ENCODE results near the gene RALGAPA1. TPM values are rescaled to one million over a fixed set of nuclear protein-coding genes. Genes with fewer than 3 reads are reported as not detected.

RALGAPA1 gene
- total and polyA plus RNA-seq, 2 donors (not counting 1 experiment from before 2014, with no cell fraction given): 17.3 to 94.0 TPM

DNA sequence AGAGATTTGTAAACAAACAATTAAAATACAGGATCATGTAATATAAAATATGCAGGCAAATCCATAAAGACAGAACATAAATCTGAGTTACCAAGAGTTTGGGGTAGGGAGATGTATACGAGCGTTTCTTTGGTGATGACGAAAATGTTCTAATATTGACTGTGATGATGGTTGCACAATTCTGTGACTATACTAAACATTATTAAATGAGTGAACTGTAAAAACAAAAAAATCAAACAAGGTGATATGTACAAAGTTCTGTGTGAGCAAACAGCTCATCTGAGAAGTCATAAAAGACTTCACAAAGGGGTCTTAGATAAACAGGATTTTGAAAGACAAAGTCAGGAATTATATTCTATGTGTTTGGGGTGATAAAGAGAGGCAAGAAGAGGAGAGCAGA is 147.2 kb downstream of the RALGAPA1 start:
- Histone ChIP-seq H3K9ac (ENCODE audit: low read length) (no peak overlapping the region), H3K36me3 (replicated peaks in 1 of 2; ENCODE audit: control extremely low read depth in 1 of 2, control insufficient read depth in 1 of 2, extremely low read depth in 1 of 2, insufficient read depth in 2 of 2, low read length in 1 of 2) (peaks cover 4 to 21% of the 10 kb centered on the region in 2 experiments), H3K4me2 (replicated peaks; ENCODE audit: low read depth, low read length, poor library complexity, severe bottlenecking) (no peak overlapping the region), H3K9me3 (ENCODE audit: control extremely low read depth in 1 of 3, control insufficient read depth in 2 of 3, insufficient read depth in 1 of 3, low read length in 2 of 3) (no peaks in the 10 kb centered on the region), H2AFZ (ENCODE audit: insufficient read depth, low read depth, low read length, poor library complexity, severe bottlenecking) (no peak overlapping the region), H3K27me3 (replicated peaks in 1 of 4; ENCODE audit: control extremely low read depth in 1 of 4, control insufficient read depth in 3 of 4, insufficient read depth in 4 of 4, low read length in 3 of 4) (no peaks in the 10 kb centered on the region), H3K27ac (ENCODE audit: low read length in 2 of 2) (no peak overlapping the region), H3K4me1 (ENCODE audit: control insufficient read depth in 2 of 2, insufficient read depth in 2 of 2, low read length in 2 of 2) (no peaks in the 10 kb centered on the region), H3K4me3 (ENCODE audit: control extremely low read depth in 1 of 5, extremely low read depth in 1 of 5, insufficient read depth in 1 of 5, low read depth in 2 of 5, low read length in 4 of 5) (no peak overlapping the region), H4K20me1 (ENCODE audit: control insufficient read depth, insufficient read depth, low read length, poor library complexity, severe bottlenecking) (no peaks in the 10 kb centered on the region), H3K79me2 (ENCODE audit: control insufficient read depth, insufficient read depth, low read length) (no peaks in the 10 kb centered on the region)
- no CpG with 5 or more reads among the region's 3 CpGs for WGBS (ENCODE audit: insufficient coverage)
- intact Hi-C loops (cut with micrococcal nuclease): no loop called here
- no peak for TF ChIP-seq EZH2 (IDR thresholded peaks at IDR 0.05; ENCODE audit: borderline replicate concordance, insufficient read depth, low read depth, low read length, poor library complexity, severe bottlenecking)
- TF ChIP-seq, protein P1, sequence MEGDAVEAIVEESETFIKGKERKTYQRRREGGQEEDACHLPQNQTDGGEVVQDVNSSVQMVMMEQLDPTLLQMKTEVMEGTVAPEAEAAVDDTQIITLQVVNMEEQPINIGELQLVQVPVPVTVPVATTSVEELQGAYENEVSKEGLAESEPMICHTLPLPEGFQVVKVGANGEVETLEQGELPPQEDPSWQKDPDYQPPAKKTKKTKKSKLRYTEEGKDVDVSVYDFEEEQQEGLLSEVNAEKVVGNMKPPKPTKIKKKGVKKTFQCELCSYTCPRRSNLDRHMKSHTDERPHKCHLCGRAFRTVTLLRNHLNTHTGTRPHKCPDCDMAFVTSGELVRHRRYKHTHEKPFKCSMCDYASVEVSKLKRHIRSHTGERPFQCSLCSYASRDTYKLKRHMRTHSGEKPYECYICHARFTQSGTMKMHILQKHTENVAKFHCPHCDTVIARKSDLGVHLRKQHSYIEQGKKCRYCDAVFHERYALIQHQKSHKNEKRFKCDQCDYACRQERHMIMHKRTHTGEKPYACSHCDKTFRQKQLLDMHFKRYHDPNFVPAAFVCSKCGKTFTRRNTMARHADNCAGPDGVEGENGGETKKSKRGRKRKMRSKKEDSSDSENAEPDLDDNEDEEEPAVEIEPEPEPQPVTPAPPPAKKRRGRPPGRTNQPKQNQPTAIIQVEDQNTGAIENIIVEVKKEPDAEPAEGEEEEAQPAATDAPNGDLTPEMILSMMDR (IDR thresholded peaks at IDR 0.05): no peak
- no peak for ATAC-seq (ENCODE audit: low read depth)
- POLR2A ChIA-PET: no interaction called here
- no peak overlapping the region for H3K27ac Mint-ChIP-seq
- no peaks in the 10 kb centered on the region for H3K4me1 Mint-ChIP-seq
- CTCF ChIA-PET: no interaction called here
- H3K27me3 Mint-ChIP-seq: no peaks in the 10 kb centered on the region
- no peak overlapping the region for H3K4me3 Mint-ChIP-seq
- no peaks in the 10 kb centered on the region for H3K9me3 Mint-ChIP-seq (ENCODE audit: insufficient read depth)
- DNase-seq: no peak

GRCh38 chr14:35653045-35653444 is 156.1 kb downstream of the RALGAPA1 start:
- TF ChIP-seq, protein P1 (IDR thresholded peaks at IDR 0.05): no peak
- no peak for TF ChIP-seq EZH2 (IDR thresholded peaks at IDR 0.05; ENCODE audit: borderline replicate concordance, insufficient read depth, low read depth, low read length, poor library complexity, severe bottlenecking)
- no peak overlapping the region for H3K4me3 ChIP-seq (ENCODE audit: control extremely low read depth in 1 of 5, extremely low read depth in 1 of 5, insufficient read depth in 1 of 5, low read depth in 2 of 5, low read length in 4 of 5)
- ATAC-seq (ENCODE audit: low read depth) (no peak), DNase-seq (no peak)
- H3K27me3 Mint-ChIP-seq: no peaks in the 10 kb centered on the region
- intact Hi-C loops (cut with micrococcal nuclease): no loop called here
- no peaks in the 10 kb centered on the region for H3K4me1 ChIP-seq (ENCODE audit: control insufficient read depth in 2 of 2, insufficient read depth in 2 of 2, low read length in 2 of 2)
- H3K36me3 ChIP-seq (replicated peaks in 1 of 2; ENCODE audit: control extremely low read depth in 1 of 2, control insufficient read depth in 1 of 2, extremely low read depth in 1 of 2, insufficient read depth in 2 of 2, low read length in 1 of 2): no peaks in the 10 kb centered on the region
- no peak overlapping the region for H3K27ac Mint-ChIP-seq
- H3K9me3 Mint-ChIP-seq (ENCODE audit: insufficient read depth): no peaks in the 10 kb centered on the region
- H3K9ac ChIP-seq (ENCODE audit: low read length): no peak overlapping the region
- POLR2A ChIA-PET: no interaction called here
- no peak overlapping the region for H2AFZ ChIP-seq (ENCODE audit: insufficient read depth, low read depth, low read length, poor library complexity, severe bottlenecking)
- H3K4me1 Mint-ChIP-seq: no peaks in the 10 kb centered on the region
- CTCF ChIA-PET: no interaction called here
- H3K27me3 ChIP-seq (replicated peaks in 1 of 4; ENCODE audit: control extremely low read depth in 1 of 4, control insufficient read depth in 3 of 4, insufficient read depth in 4 of 4, low read length in 3 of 4): no peaks in the 10 kb centered on the region
- WGBS (ENCODE audit: insufficient coverage): 100% methylated on average over 1 of the region's 1 CpG
- no peak overlapping the region for H3K4me3 Mint-ChIP-seq
- no peak overlapping the region for H3K27ac ChIP-seq (ENCODE audit: low read length in 2 of 2)
- H3K4me2 ChIP-seq (replicated peaks; ENCODE audit: low read depth, low read length, poor library complexity, severe bottlenecking): no peak overlapping the region
- H4K20me1 ChIP-seq (ENCODE audit: control insufficient read depth, insufficient read depth, low read length, poor library complexity, severe bottlenecking): no peaks in the 10 kb centered on the region
- H3K79me2 ChIP-seq (ENCODE audit: control insufficient read depth, insufficient read depth, low read length): no peaks in the 10 kb centered on the region
- H3K9me3 ChIP-seq (ENCODE audit: control extremely low read depth in 1 of 3, control insufficient read depth in 2 of 3, insufficient read depth in 1 of 3, low read length in 2 of 3): no peaks in the 10 kb centered on the region
